Measurements from ENCODE around the gene SRSF3. TPM values are rescaled to one million over a fixed set of nuclear protein-coding genes. Genes with fewer than 3 reads are reported as not detected.

The SRSF3 gene
- total RNA-seq, 1 experiment from 2014 or later: 425 TPM

DNA sequence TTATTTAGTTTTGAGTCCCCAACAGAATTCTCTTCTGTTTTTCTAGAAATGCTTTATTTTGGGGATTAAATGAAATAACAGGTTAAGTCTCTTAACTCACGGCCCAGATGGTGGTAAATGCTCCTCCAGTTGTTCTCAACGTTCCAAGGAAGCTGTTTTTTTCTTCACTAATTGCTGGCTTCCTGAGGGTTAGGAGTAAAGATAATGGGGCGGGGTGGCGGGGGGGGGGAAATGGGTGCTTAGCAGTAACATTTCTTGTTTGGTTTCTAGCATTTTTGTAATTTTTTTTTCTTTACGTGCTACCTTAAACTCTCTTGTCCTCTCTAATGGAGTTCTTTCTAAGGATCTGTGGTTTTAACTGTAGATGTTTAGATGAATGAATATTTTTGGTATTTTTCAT is 2.2 kb downstream of the SRSF3 start:
- intact Hi-C loops (cut with micrococcal nuclease; ENCODE audit: unreplicated experiment): no loop called here
- BruUV-seq (replicated peaks): no TSS peak
- Histone ChIP-seq H3K4me3 (ENCODE audit: low read depth, low read length) (peak overlapping the region; percentile 53), H3K4me1 (peaks cover 19% of the 10 kb centered on the region), H3K9me3 (no peaks in the 10 kb centered on the region), H3K27me3 (replicated peaks; ENCODE audit: control insufficient read depth, insufficient read depth, low read length) (no peaks in the 10 kb centered on the region), H3K36me3 (ENCODE audit: control insufficient read depth, insufficient read depth, low read length) (peaks cover 10% of the 10 kb centered on the region)
- peak overlapping the region; percentile 97 for H3K27ac Mint-ChIP-seq (ENCODE audit: unreplicated experiment)
- no peaks in the 10 kb centered on the region for H3K9me3 Mint-ChIP-seq (ENCODE audit: unreplicated experiment)
- H3K4me3 Mint-ChIP-seq (ENCODE audit: unreplicated experiment): peak overlapping the region; percentile 81
- peaks cover 82% of the 10 kb centered on the region for H3K36me3 Mint-ChIP-seq (ENCODE audit: insufficient read depth, unreplicated experiment)
- peaks cover 13% of the 10 kb centered on the region for H3K4me1 Mint-ChIP-seq (ENCODE audit: low read depth, unreplicated experiment)
- DNase-seq: no peak
- POLR2A ChIA-PET: no interaction called here
- TF ChIP-seq, protein P1, sequence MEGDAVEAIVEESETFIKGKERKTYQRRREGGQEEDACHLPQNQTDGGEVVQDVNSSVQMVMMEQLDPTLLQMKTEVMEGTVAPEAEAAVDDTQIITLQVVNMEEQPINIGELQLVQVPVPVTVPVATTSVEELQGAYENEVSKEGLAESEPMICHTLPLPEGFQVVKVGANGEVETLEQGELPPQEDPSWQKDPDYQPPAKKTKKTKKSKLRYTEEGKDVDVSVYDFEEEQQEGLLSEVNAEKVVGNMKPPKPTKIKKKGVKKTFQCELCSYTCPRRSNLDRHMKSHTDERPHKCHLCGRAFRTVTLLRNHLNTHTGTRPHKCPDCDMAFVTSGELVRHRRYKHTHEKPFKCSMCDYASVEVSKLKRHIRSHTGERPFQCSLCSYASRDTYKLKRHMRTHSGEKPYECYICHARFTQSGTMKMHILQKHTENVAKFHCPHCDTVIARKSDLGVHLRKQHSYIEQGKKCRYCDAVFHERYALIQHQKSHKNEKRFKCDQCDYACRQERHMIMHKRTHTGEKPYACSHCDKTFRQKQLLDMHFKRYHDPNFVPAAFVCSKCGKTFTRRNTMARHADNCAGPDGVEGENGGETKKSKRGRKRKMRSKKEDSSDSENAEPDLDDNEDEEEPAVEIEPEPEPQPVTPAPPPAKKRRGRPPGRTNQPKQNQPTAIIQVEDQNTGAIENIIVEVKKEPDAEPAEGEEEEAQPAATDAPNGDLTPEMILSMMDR (IDR thresholded peaks at IDR 0.05; ENCODE audit: insufficient read depth in 1 of 2, low read depth in 1 of 2, low read length in 1 of 2, severe bottlenecking in 1 of 2, unreplicated experiment in 1 of 2): no peak
- peaks cover 3% of the 10 kb centered on the region for H3K27me3 Mint-ChIP-seq (ENCODE audit: insufficient read depth, unreplicated experiment)
- CTCF ChIA-PET: no interaction called here

DNA sequence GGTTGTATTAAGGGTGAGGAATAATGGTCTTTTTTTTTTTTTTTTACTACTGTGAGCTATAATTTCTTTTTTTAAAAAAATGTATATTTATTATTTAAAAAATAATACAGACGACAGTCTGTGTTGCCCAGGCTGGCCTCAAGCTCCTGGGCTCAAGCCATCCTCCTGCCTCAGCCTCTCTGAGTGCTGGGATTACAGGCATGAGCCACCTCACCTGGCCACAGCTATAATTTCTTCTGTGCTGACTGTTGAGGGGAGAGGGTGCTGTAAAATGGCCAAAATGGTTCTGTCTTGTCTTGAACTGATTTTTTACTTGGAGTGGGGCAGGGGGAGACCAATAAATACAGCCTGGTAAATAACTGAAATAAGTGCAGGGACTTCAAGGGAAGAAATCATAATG is 3.6 kb downstream of the SRSF3 start:
- ChIA-PET CTCF (interaction anchor here (0.8 kb wide), 1 partner anchor 82 kb away, joined by 3 read pairs; no protein-coding TSS in a partner anchor), POLR2A (interaction anchor here (0.6 to 1.3 kb wide), 4 partner anchors 8 to 273 kb away, joined by 3 to 5 read pairs (median 4); no protein-coding TSS in a partner anchor)
- BruUV-seq (replicated peaks): no TSS peak
- TF ChIP-seq, protein P1 (IDR thresholded peaks at IDR 0.05; ENCODE audit: insufficient read depth in 1 of 2, low read depth in 1 of 2, low read length in 1 of 2, severe bottlenecking in 1 of 2, unreplicated experiment in 1 of 2): no peak
- Histone ChIP-seq H3K4me3 (ENCODE audit: low read depth, low read length) (no peak overlapping the region), H3K4me1 (peaks cover 19% of the 10 kb centered on the region), H3K36me3 (ENCODE audit: control insufficient read depth, insufficient read depth, low read length) (peaks cover 10% of the 10 kb centered on the region), H3K9me3 (no peaks in the 10 kb centered on the region), H3K27me3 (replicated peaks; ENCODE audit: control insufficient read depth, insufficient read depth, low read length) (no peaks in the 10 kb centered on the region)
- intact Hi-C loops (cut with micrococcal nuclease; ENCODE audit: unreplicated experiment): no loop called here
- Mint-ChIP-seq H3K36me3 (ENCODE audit: insufficient read depth, unreplicated experiment) (peaks cover 96% of the 10 kb centered on the region), H3K27ac (ENCODE audit: unreplicated experiment) (no peak overlapping the region), H3K27me3 (ENCODE audit: insufficient read depth, unreplicated experiment) (peaks cover 3% of the 10 kb centered on the region), H3K4me3 (ENCODE audit: unreplicated experiment) (peak overlapping the region; percentile 56), H3K9me3 (ENCODE audit: unreplicated experiment) (no peaks in the 10 kb centered on the region), H3K4me1 (ENCODE audit: low read depth, unreplicated experiment) (peaks cover 13% of the 10 kb centered on the region)
- no peak for DNase-seq

DNA sequence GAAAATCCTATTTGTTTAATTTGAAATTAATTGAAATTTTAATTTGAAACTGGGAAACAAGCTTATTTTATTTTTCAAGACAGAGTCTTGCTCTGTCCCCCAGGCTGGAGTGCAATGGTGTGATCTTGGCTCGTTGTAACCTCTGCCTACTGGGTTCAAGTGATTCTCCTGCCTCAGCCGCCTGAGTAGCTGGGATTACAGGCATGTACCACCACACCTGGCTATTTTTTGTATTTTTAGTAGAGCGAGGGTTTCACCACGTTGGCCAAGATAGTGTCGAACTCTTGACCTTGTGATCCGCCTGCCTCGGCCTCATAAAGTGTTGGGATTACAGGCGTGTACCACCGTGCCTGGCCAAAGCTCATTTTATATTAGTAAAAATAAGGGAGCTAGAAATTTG is 4.2 kb downstream of the SRSF3 start:
- H3K4me3 ChIP-seq (ENCODE audit: low read depth, low read length): no peak overlapping the region
- CTCF ChIA-PET: interaction anchor here (0.8 kb wide), 1 partner anchor 81 kb away, joined by 3 read pairs; no protein-coding TSS in a partner anchor
- TF ChIP-seq, protein P1 (IDR thresholded peaks at IDR 0.05; ENCODE audit: insufficient read depth in 1 of 2, low read depth in 1 of 2, low read length in 1 of 2, severe bottlenecking in 1 of 2, unreplicated experiment in 1 of 2): no peak
- no peaks in the 10 kb centered on the region for H3K9me3 Mint-ChIP-seq (ENCODE audit: unreplicated experiment)
- BruUV-seq (replicated peaks): no TSS peak
- no peak for DNase-seq
- H3K27me3 ChIP-seq (replicated peaks; ENCODE audit: control insufficient read depth, insufficient read depth, low read length): no peaks in the 10 kb centered on the region
- H3K36me3 Mint-ChIP-seq (ENCODE audit: insufficient read depth, unreplicated experiment): peaks cover 100% of the 10 kb centered on the region
- H3K9me3 ChIP-seq: no peaks in the 10 kb centered on the region
- peak overlapping the region; percentile 81 for H3K27ac Mint-ChIP-seq (ENCODE audit: unreplicated experiment)
- peaks cover 10% of the 10 kb centered on the region for H3K36me3 ChIP-seq (ENCODE audit: control insufficient read depth, insufficient read depth, low read length)
- intact Hi-C loops (cut with micrococcal nuclease; ENCODE audit: unreplicated experiment): no loop called here
- peaks cover 19% of the 10 kb centered on the region for H3K4me1 ChIP-seq
- POLR2A ChIA-PET: interaction anchor here (1.3 kb wide), 1 partner anchor 8 kb away, joined by 5 read pairs; no protein-coding TSS in a partner anchor
- H3K27me3 Mint-ChIP-seq (ENCODE audit: insufficient read depth, unreplicated experiment): peaks cover 3% of the 10 kb centered on the region
- peaks cover 13% of the 10 kb centered on the region for H3K4me1 Mint-ChIP-seq (ENCODE audit: low read depth, unreplicated experiment)
- H3K4me3 Mint-ChIP-seq (ENCODE audit: unreplicated experiment): peak overlapping the region; percentile 62
